ENCODE results near the gene WDR33. TPM values are rescaled to one million over a fixed set of nuclear protein-coding genes. Genes with fewer than 3 reads are reported as not detected.
"Not testable (repeated sequence)": the region's sequence is repeated elsewhere in the genome, so short reads cannot be mapped to it uniquely, and the experiment has no call there.

WDR33 gene
- total and polyA plus RNA-seq, 12 donors = 13.8 to 59.8 (median 42.1) TPM

DNA sequence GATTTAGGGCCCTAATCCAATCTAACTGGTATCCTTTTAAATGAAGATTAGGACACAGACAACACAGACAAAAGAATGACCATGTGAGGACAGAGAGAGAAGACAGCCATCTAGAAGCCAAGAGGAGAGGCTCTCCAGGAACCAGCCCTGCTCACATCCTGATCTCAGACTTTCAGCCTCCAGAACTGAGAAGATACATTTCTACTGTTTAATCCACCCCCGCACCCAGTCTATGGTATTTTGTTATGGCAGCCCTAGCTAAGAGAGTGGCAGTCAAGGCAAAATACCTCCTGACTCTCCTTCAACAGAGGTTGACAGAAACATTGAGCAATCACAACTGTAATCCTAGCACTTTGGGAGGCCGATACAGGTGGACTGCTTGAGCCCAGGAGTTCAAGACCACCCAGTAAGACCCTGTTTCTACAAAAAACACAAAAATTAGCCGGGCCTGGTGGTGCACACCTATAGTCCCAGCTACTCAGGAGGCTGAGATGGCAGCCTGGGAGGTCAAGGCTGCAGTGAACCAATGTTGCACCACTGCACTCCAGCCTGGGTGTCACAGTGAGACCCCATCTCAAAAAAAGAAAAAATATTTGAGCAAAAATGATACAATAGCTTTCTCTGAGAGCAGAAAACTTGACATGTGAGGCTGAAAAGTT is 34.7 kb downstream of the WDR33 start:
- no peaks in the 10 kb centered on the region for H3K36me3 ChIP-seq (replicated peaks in 1 of 2)
- H3K9me3 ChIP-seq (replicated peaks in 1 of 3) = no peaks in the 10 kb centered on the region
- H3K4me3 ChIP-seq = no peak overlapping the region
- TF ChIP-seq, protein P1, sequence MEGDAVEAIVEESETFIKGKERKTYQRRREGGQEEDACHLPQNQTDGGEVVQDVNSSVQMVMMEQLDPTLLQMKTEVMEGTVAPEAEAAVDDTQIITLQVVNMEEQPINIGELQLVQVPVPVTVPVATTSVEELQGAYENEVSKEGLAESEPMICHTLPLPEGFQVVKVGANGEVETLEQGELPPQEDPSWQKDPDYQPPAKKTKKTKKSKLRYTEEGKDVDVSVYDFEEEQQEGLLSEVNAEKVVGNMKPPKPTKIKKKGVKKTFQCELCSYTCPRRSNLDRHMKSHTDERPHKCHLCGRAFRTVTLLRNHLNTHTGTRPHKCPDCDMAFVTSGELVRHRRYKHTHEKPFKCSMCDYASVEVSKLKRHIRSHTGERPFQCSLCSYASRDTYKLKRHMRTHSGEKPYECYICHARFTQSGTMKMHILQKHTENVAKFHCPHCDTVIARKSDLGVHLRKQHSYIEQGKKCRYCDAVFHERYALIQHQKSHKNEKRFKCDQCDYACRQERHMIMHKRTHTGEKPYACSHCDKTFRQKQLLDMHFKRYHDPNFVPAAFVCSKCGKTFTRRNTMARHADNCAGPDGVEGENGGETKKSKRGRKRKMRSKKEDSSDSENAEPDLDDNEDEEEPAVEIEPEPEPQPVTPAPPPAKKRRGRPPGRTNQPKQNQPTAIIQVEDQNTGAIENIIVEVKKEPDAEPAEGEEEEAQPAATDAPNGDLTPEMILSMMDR (IDR thresholded peaks at IDR 0.05) = no peak
- TF ChIP-seq POLR2A (IDR thresholded peaks at IDR 0.05) = no peak
- no peaks in the 10 kb centered on the region for H3K27me3 ChIP-seq
- intact Hi-C loops (cut with DNase I) = no loop called here
- H3K27ac ChIP-seq = no peak overlapping the region
- peaks cover 0 to 20% of the 10 kb centered on the region in 2 donors for H3K4me1 ChIP-seq (replicated peaks in 1 of 2)
- WGBS, 4 donors = 94 to 100% (median 95%) methylated on average over 2 to 3 of the region's 3 CpGs
- DNase-seq = no peak

DNA sequence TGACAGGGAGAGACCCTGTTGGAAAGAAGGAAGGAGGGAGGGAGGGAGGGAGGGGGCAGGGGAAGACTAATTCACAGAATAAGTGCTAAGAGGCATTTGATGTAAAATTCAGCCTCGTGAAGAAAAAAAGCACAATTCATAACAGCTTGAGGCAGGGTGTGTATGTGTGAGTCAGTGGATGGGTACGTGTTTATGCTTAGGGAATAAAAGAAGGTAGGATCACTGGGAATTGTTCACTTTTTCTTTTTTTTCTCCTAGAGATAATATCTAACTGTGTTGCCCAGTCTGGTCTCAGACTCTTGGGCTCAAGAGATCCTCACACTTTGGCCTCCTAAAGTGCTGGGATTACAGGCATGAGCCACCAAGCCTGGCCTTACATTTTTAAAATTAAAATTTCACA is 39.2 kb downstream of the WDR33 start:
- Histone ChIP-seq H3K36me3 (replicated peaks in 1 of 2) (peaks cover 0 to 20% of the 10 kb centered on the region in 2 donors), H3K27ac (no peak overlapping the region), H3K4me3 (no peak overlapping the region), H3K27me3 (no peaks in the 10 kb centered on the region), H3K9me3 (replicated peaks in 1 of 3) (no peaks in the 10 kb centered on the region), H3K4me1 (replicated peaks in 1 of 2) (peaks cover 4 to 18% of the 10 kb centered on the region in 2 donors)
- no peak for TF ChIP-seq POLR2A (IDR thresholded peaks at IDR 0.05)
- TF ChIP-seq, protein P1 (IDR thresholded peaks at IDR 0.05) = no peak
- WGBS, 4 donors = 85 to 91% (median 89%) methylated on average over 2 of the region's 2 CpGs
- DNase-seq = no peak
- intact Hi-C loops (cut with DNase I) = no loop called here

DNA sequence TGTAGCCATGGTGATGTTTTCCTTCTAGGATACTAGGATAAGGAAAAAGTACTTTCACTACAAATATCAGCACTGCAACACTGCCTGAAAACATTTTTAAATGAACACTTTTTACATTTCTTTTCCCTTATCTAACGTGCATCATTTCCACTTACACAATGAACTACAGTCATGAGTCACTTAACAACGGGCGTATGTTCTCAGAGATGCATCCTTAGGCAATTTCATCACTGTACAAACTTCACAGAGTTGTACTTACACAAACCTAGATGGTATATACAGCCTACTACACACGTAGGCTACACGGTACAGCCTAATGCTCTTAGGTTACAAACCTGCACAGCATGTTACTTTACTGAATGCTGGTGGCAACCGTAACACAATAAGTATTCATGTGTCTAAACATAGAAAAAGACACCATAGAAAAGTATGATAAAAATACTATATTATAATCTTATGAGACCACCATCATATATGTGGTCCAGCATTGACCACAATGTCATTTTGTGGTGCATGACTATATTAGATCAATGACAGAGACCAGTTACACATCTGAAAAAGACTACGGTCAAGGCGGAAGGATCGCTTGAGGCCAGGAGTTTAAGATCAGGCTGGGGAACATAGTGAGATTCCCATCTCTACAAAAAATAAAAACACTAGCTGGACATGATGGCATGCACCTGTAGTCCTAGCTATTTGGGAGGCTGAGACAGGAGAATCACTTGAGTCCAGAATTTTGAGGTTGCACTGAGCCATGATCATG is 39.8 kb downstream of the WDR33 start:
- H3K4me3 ChIP-seq = no peak overlapping the region
- no peaks in the 10 kb centered on the region for H3K27me3 ChIP-seq
- WGBS, 4 donors = 75 to 82% (median 77%) methylated on average over 9 of the region's 9 CpGs
- H3K27ac ChIP-seq = peak overlapping the region in 1 of 5 donors; percentile 17
- TF ChIP-seq POLR2A (IDR thresholded peaks at IDR 0.05) = no peak
- TF ChIP-seq, protein P1 (IDR thresholded peaks at IDR 0.05) = no peak
- peaks cover 0 to 26% of the 10 kb centered on the region in 2 donors for H3K36me3 ChIP-seq (replicated peaks in 1 of 2)
- H3K9me3 ChIP-seq (replicated peaks in 1 of 3) = no peaks in the 10 kb centered on the region
- DNase-seq = no peak
- H3K4me1 ChIP-seq (replicated peaks in 1 of 2) = peaks cover 4 to 12% of the 10 kb centered on the region in 2 donors
- intact Hi-C loops (cut with DNase I) = no loop called here

DNA sequence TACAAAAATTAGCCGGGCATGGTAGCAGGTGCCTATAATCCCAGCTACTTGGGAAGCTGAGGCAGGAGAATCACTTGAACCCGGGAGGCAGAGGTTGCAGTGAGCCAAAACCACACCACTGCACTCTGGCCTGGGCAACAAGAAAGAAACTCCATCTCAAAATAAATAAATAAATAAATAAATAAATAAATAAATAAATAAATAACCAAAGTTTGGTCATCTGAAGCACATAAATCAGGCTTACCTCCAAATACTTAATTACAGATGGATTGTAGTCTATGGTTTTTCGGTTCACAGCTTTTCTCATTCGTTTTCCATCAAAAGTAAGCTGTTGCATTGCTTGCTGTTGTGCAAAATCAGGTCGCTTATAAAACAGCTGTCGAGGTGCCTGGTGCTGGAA is 40.4 kb downstream of the WDR33 start:
- peaks cover 4 to 10% of the 10 kb centered on the region in 2 donors for H3K4me1 ChIP-seq (replicated peaks in 1 of 2)
- intact Hi-C loops (cut with DNase I); DNase-seq; H3K9me3 ChIP-seq (replicated peaks in 1 of 3); H3K4me3 ChIP-seq; H3K27me3 ChIP-seq: not testable (repeated sequence)
- H3K36me3 ChIP-seq (replicated peaks in 1 of 2) = peaks cover 0 to 28% of the 10 kb centered on the region in 2 donors
- H3K27ac ChIP-seq = peak overlapping the region in 1 of 5 donors; percentile 17
- 85 to 92% (median 88%) methylated on average over 6 of the region's 6 CpGs for WGBS, 4 donors
